OCI-LY3 (cell line): ENCODE data around the gene CRTAC1.

Experiments
- H2AFZ ChIP-seq: fragments of 200-600, 300-600 bp; shearing (Covaris generic); 2 replicates; pipeline ENCODE4 v1.6.0; 2014; ENCODE audit warnings: antibody characterized with exemption, low read depth, low read length
- H3K27ac ChIP-seq: fragments of 200-600, 300-600 bp; sonication (generic); 2 replicates; pipeline ENCODE4 v1.5.1; 2014; ENCODE audit warnings: mild to moderate bottlenecking, low read length, moderate library complexity, mixed read lengths
- H3K27me3 ChIP-seq: fragments of 200-600, 300-600 bp; sonication (generic); 2 replicates; pipeline ENCODE4 v1.6.1; 2014; ENCODE audit warnings: low read depth, low read length, mixed read lengths
- H3K36me3 ChIP-seq: fragments of 200-600, 300-600 bp; sonication (generic); replicated peaks from 2 replicates; pipeline ENCODE3; 2014; ENCODE audit warnings: low read depth, low read length, mixed read lengths
- H3K4me1 ChIP-seq: fragments of 300-600, 200-600 bp; sonication (generic); 2 replicates; pipeline ENCODE4 v1.6.1; 2014; ENCODE audit warnings: low read length, mixed read lengths
- H3K4me2 ChIP-seq: fragments of 200-600, 300-600 bp; sonication (generic); 2 replicates; pipeline ENCODE4 v1.6.1; 2014; ENCODE audit warnings: low read length, mixed read lengths
- H3K4me3 ChIP-seq: fragments of 300-600, 200-600 bp; sonication (generic); 2 replicates; pipeline ENCODE4 v1.5.1; 2014; ENCODE audit warnings: antibody characterized with exemption, mild to moderate bottlenecking, low read length, moderate library complexity
- H3K79me2 ChIP-seq: fragments of 300-600, 200-600 bp; shearing (Covaris generic); 2 replicates; pipeline ENCODE4 v1.6.1; 2014; ENCODE audit warnings: mild to moderate bottlenecking, low read length, mixed read lengths
- H3K9ac ChIP-seq: fragments of 300-600, 200-600 bp; shearing (Covaris generic); 2 replicates; pipeline ENCODE4 v1.6.0; 2014; ENCODE audit warnings: mild to moderate bottlenecking, low read length, moderate library complexity
- H3K9me3 ChIP-seq: fragments of 200-600, 300-600 bp; shearing (Covaris generic); 2 replicates; pipeline ENCODE4 v1.6.1; 2014; ENCODE audit warnings: low read length, mixed read lengths; ENCODE audit not compliant: insufficient read depth
- H4K20me1 ChIP-seq: fragments of 200-600, 300-600 bp; sonication (generic); 2 replicates; pipeline ENCODE4 v1.6.1; 2016; ENCODE audit warnings: low read length, mixed read lengths; ENCODE audit not compliant: insufficient read depth
- EZH2phosphoT487 ChIP-seq: fragments of 200-600 bp; shearing (Covaris generic); IDR thresholded peaks from 2 replicates; pipeline ENCODE4 v1.6.1; 2018; ENCODE audit warnings: antibody characterized with exemption, mixed run types, low read depth
- TF ChIP-seq, protein P1 (sequence below): fragments of 200-600, 300-600 bp; sonication (generic); IDR thresholded peaks from 2 replicates; pipeline ENCODE4 v1.5.1; 2014; ENCODE audit warnings: antibody characterized with exemption, low read length, low read depth

Gene CRTAC1

GRCh38 chr10:97937928-97938327 is 92.5 kb downstream of the CRTAC1 start:
- Histone ChIP-seq H3K4me1 (no peaks in the 10 kb centered on the region), H3K9ac (no peak overlapping the region), H3K4me2 (no peak overlapping the region), H3K4me3 (no peak overlapping the region), H4K20me1 (no peaks in the 10 kb centered on the region), H3K27ac (no peak overlapping the region), H3K27me3 (no peaks in the 10 kb centered on the region), H2AFZ (no peak overlapping the region), H3K36me3 (no peaks in the 10 kb centered on the region), H3K79me2 (no peaks in the 10 kb centered on the region), H3K9me3 (no peaks in the 10 kb centered on the region)
- no peak for TF ChIP-seq EZH2phosphoT487
- TF ChIP-seq, protein P1, sequence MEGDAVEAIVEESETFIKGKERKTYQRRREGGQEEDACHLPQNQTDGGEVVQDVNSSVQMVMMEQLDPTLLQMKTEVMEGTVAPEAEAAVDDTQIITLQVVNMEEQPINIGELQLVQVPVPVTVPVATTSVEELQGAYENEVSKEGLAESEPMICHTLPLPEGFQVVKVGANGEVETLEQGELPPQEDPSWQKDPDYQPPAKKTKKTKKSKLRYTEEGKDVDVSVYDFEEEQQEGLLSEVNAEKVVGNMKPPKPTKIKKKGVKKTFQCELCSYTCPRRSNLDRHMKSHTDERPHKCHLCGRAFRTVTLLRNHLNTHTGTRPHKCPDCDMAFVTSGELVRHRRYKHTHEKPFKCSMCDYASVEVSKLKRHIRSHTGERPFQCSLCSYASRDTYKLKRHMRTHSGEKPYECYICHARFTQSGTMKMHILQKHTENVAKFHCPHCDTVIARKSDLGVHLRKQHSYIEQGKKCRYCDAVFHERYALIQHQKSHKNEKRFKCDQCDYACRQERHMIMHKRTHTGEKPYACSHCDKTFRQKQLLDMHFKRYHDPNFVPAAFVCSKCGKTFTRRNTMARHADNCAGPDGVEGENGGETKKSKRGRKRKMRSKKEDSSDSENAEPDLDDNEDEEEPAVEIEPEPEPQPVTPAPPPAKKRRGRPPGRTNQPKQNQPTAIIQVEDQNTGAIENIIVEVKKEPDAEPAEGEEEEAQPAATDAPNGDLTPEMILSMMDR: no peak

GRCh38 chr10:97937054-97937453 is 93.4 kb downstream of the CRTAC1 start:
- no peaks in the 10 kb centered on the region for H4K20me1 ChIP-seq
- H3K4me3 ChIP-seq: no peak overlapping the region
- H3K4me1 ChIP-seq: no peaks in the 10 kb centered on the region
- no peak for TF ChIP-seq EZH2phosphoT487
- TF ChIP-seq, protein P1: no peak
- no peaks in the 10 kb centered on the region for H3K27me3 ChIP-seq
- no peak overlapping the region for H3K4me2 ChIP-seq
- H3K36me3 ChIP-seq: no peaks in the 10 kb centered on the region
- H2AFZ ChIP-seq: no peak overlapping the region
- no peaks in the 10 kb centered on the region for H3K9me3 ChIP-seq
- H3K9ac ChIP-seq: no peak overlapping the region
- no peak overlapping the region for H3K27ac ChIP-seq
- H3K79me2 ChIP-seq: no peaks in the 10 kb centered on the region

DNA sequence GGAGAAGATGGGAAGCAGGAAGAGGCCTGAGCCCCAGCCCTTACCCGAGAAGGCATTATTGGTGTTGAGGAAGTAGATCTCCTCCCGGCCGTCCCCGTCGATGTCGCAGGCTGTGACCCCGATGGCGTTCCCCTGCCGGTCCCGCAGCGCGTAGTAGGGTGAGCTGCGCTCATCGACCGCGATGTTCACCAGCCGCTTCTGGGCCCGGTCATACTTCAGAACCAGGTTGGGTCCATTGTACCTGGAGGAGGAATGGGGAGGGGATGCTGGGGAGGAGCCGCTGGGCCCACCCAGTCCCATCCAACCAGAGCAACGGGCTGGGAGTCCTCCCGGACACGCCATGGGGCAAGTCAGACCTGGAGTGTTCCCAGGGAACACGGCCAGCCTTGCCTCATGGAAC is 94.3 kb downstream of the CRTAC1 start:
- Histone ChIP-seq H3K4me1 (no peaks in the 10 kb centered on the region), H3K27me3 (no peaks in the 10 kb centered on the region), H2AFZ (no peak overlapping the region), H3K79me2 (no peaks in the 10 kb centered on the region), H3K36me3 (no peaks in the 10 kb centered on the region), H3K4me3 (no peak overlapping the region), H3K9ac (no peak overlapping the region), H4K20me1 (no peaks in the 10 kb centered on the region), H3K27ac (no peak overlapping the region), H3K9me3 (no peaks in the 10 kb centered on the region), H3K4me2 (no peak overlapping the region)
- TF ChIP-seq EZH2phosphoT487: no peak
- TF ChIP-seq, protein P1: no peak

- H3K27me3 ChIP-seq: peaks cover 3% of the 10 kb centered on the region; the same call in 1 of the 2 replicates
- H2AFZ ChIP-seq: no peak overlapping the region
- H3K9me3 ChIP-seq: no peaks in the 10 kb centered on the region
- no peaks in the 10 kb centered on the region for H3K79me2 ChIP-seq
- no peak overlapping the region for H3K9ac ChIP-seq
- H3K36me3 ChIP-seq: no peaks in the 10 kb centered on the region
- no peak overlapping the region for H3K27ac ChIP-seq
- H3K4me1 ChIP-seq: no peaks in the 10 kb centered on the region
- H3K4me2 ChIP-seq: no peak overlapping the region
- TF ChIP-seq, protein P1: no peak
- no peak for TF ChIP-seq EZH2phosphoT487
- H3K4me3 ChIP-seq: no peak overlapping the region
- H4K20me1 ChIP-seq: no peaks in the 10 kb centered on the region
Measured at GRCh38 chr10:97932932-97933530, 97.4 kb downstream of the CRTAC1 start.
